Mammary epithelial cell (primary cell): Measurements from ENCODE around the gene GRAMD1B.

Experiments used
- EZH2 ChIP-seq: IDR thresholded peaks from 2 replicates; pipeline ENCODE4 v1.6.1; 2012; ENCODE audit warnings: low read length, inconsistent platforms, borderline replicate concordance
- TF ChIP-seq, protein P1 (sequence below), 2 donors: IDR thresholded peaks in 1 of 2; conservative IDR thresholded peaks in 1 of 2; 2 replicates each; pipeline ENCODE4 v1.5.1; 2011 to 2012; ENCODE audit warnings: inconsistent platforms in 2 of 2, low read length in 2 of 2, mild to moderate bottlenecking in 2 of 2, control low read depth in 1 of 2, low read depth in 1 of 2; ENCODE audit not compliant: insufficient read depth in 1 of 2; ENCODE audit errors: extremely low read depth in 1 of 2

DNA sequence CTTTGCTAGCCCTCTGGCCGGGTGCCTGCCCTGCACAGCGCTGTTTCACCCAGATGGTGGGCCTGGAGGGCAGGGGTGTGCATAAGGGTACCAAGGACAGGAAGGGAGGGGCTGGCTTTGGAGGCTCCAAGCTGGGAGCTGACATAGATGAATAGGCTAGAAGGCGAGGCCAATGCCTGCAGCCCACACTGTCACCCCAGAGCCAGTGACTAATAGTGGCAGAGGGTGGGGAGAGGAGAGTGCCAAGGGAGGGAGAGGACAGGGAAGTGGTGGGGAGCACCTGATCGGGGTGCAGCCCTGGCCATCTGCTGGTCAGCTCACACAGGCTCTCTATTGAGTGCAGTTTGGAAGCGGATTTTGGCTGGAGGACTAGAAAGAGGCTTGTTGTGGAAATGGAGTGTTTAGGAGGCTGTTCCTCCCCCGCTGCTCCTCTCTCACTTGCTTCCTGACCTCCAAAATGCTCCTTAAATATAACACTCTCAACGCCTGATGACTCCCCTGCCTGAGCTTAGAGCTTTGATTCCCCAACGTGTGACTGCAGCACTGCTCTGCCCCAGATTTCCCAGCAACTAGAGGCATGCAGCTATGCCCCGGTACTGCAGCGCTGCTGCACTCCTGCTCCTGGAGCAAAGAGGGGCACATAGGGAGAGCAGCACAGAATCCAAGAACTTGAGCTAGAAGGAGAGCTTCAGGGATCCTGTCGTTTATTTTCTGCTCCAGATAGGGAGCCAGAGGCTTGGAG is 89.2 kb downstream of the GRAMD1B start:
- TF ChIP-seq, protein P1, sequence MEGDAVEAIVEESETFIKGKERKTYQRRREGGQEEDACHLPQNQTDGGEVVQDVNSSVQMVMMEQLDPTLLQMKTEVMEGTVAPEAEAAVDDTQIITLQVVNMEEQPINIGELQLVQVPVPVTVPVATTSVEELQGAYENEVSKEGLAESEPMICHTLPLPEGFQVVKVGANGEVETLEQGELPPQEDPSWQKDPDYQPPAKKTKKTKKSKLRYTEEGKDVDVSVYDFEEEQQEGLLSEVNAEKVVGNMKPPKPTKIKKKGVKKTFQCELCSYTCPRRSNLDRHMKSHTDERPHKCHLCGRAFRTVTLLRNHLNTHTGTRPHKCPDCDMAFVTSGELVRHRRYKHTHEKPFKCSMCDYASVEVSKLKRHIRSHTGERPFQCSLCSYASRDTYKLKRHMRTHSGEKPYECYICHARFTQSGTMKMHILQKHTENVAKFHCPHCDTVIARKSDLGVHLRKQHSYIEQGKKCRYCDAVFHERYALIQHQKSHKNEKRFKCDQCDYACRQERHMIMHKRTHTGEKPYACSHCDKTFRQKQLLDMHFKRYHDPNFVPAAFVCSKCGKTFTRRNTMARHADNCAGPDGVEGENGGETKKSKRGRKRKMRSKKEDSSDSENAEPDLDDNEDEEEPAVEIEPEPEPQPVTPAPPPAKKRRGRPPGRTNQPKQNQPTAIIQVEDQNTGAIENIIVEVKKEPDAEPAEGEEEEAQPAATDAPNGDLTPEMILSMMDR (conservative IDR thresholded peaks at IDR 0.05 in 1 of 2, IDR thresholded peaks at IDR 0.05 in 1 of 2; ENCODE audit: extremely low read depth in 1 of 2, insufficient read depth in 1 of 2, low read depth in 1 of 2, low read length in 2 of 2) = no peak
- TF ChIP-seq EZH2 = no peak
